SK-N-SH (cell line): ENCODE measurements around the gene PSENEN. TPM values are rescaled to one million over a fixed set of nuclear protein-coding genes. Genes with fewer than 3 reads are reported as not detected.
A peak's percentile ranks its signal among the peaks of the same experiment; 100 is the strongest.

Experiments
- ELF1 ChIP-seq: IDR thresholded peaks from 2 replicates; pipeline ENCODE4 v1.4.0; 2012
- FOSL2 ChIP-seq: IDR thresholded peaks from 2 replicates; pipeline ENCODE4 v1.4.0; 2012; ENCODE audit warnings: low read depth, mild to moderate bottlenecking, moderate library complexity, borderline replicate concordance
- FOXM1 ChIP-seq: IDR thresholded peaks from 2 replicates; pipeline ENCODE4 v1.4.0; 2012; ENCODE audit warnings: low read depth, mild to moderate bottlenecking
- GABPA ChIP-seq: IDR thresholded peaks from 2 replicates; pipeline ENCODE4 v1.4.0; 2012; ENCODE audit warnings: low read depth, mild to moderate bottlenecking
- JUND ChIP-seq: IDR thresholded peaks from 2 replicates; pipeline ENCODE4 v1.4.0; 2012
- MXI1 ChIP-seq: IDR thresholded peaks from 2 replicates; pipeline ENCODE4 v1.6.1; 2012; ENCODE audit warnings: mild to moderate bottlenecking, low read depth, low read length, improper control_type of control experiment
- NFIC ChIP-seq: IDR thresholded peaks from 2 replicates; pipeline ENCODE4 v1.4.0; 2012; ENCODE audit warnings: borderline replicate concordance
- NRF1 ChIP-seq: IDR thresholded peaks from 2 replicates; pipeline ENCODE4 v1.6.1; 2012; ENCODE audit warnings: low read depth, mild to moderate bottlenecking, low read length
- RAD21 ChIP-seq: IDR thresholded peaks from 2 replicates; pipeline ENCODE4 v1.6.1; 2012; ENCODE audit warnings: mild to moderate bottlenecking, low read length
- TEAD4 ChIP-seq: IDR thresholded peaks from 2 replicates; pipeline ENCODE4 v1.4.0; 2012; ENCODE audit warnings: mild to moderate bottlenecking, borderline replicate concordance; ENCODE audit not compliant: insufficient read depth
- polyA plus RNA-seq, 3 experiments: library from polyadenylated mRNA; depleted of rRNA; stranded (reverse); fragments of >200 nt; gene quantifications; 2 replicates each; pipeline ENCODE4 v1.2.3, GENCODE V29; 2012
- TF ChIP-seq, protein P1 (sequence below): fragments of 200-600 bp; sonication (generic); IDR thresholded peaks from 2 replicates; pipeline ENCODE4 v1.6.1; 2017; ENCODE audit warnings: antibody characterized with exemption, mild to moderate bottlenecking, moderate library complexity
- TF ChIP-seq, protein P2 (sequence below): IDR thresholded peaks from 2 replicates; pipeline ENCODE4 v1.4.0; 2012; ENCODE audit warnings: low read depth, borderline replicate concordance
- TF ChIP-seq, protein P3 (sequence below): IDR thresholded peaks from 2 replicates; pipeline ENCODE4 v1.6.1; 2012; ENCODE audit warnings: mild to moderate bottlenecking, low read depth, low read length, moderate library complexity
- TF ChIP-seq, protein P4 (sequence below): IDR thresholded peaks from 2 replicates; pipeline ENCODE4 v1.4.0; 2012; ENCODE audit warnings: low read depth, borderline replicate concordance

The PSENEN gene
- polyA plus RNA-seq, 1 of the 3 experiments (the other 2 are of a cell fraction), result 99.2 TPM

DNA sequence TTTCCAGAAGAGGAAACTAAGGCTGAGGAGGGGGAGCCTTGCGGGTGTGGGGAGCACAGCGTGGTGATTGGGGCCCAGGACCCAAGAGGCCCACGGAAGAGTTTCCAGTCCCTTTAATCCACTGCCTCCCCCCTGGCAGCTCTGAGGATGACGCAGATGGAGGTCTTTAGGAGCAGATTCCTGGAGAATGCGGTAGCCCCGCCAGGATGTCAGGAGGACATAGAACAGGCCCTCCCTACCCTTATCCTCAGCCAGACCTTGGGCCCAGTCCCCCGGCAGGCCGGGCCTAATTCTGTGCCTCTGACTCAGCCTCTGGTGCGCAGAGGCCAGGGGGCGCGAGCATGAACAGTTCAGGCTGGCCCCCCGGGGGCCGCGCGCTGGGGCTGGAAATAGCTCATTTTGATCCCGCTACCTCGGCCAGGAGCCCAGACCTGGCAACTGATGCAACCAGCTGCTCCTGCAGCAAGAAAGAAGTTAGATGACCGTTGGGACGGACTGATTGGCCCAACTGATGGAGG, 11.8 kb downstream of the PSENEN start (continued):
- TF ChIP-seq, protein P1, sequence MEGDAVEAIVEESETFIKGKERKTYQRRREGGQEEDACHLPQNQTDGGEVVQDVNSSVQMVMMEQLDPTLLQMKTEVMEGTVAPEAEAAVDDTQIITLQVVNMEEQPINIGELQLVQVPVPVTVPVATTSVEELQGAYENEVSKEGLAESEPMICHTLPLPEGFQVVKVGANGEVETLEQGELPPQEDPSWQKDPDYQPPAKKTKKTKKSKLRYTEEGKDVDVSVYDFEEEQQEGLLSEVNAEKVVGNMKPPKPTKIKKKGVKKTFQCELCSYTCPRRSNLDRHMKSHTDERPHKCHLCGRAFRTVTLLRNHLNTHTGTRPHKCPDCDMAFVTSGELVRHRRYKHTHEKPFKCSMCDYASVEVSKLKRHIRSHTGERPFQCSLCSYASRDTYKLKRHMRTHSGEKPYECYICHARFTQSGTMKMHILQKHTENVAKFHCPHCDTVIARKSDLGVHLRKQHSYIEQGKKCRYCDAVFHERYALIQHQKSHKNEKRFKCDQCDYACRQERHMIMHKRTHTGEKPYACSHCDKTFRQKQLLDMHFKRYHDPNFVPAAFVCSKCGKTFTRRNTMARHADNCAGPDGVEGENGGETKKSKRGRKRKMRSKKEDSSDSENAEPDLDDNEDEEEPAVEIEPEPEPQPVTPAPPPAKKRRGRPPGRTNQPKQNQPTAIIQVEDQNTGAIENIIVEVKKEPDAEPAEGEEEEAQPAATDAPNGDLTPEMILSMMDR, result peak; percentile 16; the same call in 1 of the 2 replicates
- TF ChIP-seq GABPA (no peak), ELF1 (peak; percentile 38; the same call in 1 of the 2 replicates), NFIC (peak; percentile 14; the same call in 1 of the 2 replicates), JUND (peak; percentile 54; the same call in 1 of the 2 replicates), MXI1 (no peak), FOSL2 (peak; percentile 70), NRF1 (no peak), RAD21 (no peak), TEAD4 (peak; percentile 69; the same call in 1 of the 2 replicates), FOXM1 (no peak)
- TF ChIP-seq, protein P2, sequence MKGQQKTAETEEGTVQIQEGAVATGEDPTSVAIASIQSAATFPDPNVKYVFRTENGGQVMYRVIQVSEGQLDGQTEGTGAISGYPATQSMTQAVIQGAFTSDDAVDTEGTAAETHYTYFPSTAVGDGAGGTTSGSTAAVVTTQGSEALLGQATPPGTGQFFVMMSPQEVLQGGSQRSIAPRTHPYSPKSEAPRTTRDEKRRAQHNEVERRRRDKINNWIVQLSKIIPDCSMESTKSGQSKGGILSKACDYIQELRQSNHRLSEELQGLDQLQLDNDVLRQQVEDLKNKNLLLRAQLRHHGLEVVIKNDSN, result no peak
- TF ChIP-seq, protein P3, sequence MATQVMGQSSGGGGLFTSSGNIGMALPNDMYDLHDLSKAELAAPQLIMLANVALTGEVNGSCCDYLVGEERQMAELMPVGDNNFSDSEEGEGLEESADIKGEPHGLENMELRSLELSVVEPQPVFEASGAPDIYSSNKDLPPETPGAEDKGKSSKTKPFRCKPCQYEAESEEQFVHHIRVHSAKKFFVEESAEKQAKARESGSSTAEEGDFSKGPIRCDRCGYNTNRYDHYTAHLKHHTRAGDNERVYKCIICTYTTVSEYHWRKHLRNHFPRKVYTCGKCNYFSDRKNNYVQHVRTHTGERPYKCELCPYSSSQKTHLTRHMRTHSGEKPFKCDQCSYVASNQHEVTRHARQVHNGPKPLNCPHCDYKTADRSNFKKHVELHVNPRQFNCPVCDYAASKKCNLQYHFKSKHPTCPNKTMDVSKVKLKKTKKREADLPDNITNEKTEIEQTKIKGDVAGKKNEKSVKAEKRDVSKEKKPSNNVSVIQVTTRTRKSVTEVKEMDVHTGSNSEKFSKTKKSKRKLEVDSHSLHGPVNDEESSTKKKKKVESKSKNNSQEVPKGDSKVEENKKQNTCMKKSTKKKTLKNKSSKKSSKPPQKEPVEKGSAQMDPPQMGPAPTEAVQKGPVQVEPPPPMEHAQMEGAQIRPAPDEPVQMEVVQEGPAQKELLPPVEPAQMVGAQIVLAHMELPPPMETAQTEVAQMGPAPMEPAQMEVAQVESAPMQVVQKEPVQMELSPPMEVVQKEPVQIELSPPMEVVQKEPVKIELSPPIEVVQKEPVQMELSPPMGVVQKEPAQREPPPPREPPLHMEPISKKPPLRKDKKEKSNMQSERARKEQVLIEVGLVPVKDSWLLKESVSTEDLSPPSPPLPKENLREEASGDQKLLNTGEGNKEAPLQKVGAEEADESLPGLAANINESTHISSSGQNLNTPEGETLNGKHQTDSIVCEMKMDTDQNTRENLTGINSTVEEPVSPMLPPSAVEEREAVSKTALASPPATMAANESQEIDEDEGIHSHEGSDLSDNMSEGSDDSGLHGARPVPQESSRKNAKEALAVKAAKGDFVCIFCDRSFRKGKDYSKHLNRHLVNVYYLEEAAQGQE, result peak; percentile 32; the same call in 1 of the 2 replicates
- TF ChIP-seq, protein P4, sequence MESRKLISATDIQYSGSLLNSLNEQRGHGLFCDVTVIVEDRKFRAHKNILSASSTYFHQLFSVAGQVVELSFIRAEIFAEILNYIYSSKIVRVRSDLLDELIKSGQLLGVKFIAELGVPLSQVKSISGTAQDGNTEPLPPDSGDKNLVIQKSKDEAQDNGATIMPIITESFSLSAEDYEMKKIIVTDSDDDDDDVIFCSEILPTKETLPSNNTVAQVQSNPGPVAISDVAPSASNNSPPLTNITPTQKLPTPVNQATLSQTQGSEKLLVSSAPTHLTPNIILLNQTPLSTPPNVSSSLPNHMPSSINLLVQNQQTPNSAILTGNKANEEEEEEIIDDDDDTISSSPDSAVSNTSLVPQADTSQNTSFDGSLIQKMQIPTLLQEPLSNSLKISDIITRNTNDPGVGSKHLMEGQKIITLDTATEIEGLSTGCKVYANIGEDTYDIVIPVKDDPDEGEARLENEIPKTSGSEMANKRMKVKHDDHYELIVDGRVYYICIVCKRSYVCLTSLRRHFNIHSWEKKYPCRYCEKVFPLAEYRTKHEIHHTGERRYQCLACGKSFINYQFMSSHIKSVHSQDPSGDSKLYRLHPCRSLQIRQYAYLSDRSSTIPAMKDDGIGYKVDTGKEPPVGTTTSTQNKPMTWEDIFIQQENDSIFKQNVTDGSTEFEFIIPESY, result no peak
